ENCODE data around the gene ZER1. TPM values are rescaled to one million over a fixed set of nuclear protein-coding genes. Genes with fewer than 3 reads are reported as not detected.

Gene ZER1
- total RNA-seq, 1 donor from 2014 or later, result 14.7 TPM

GRCh38 chr9:128714586-128715435, 56.9 kb downstream of the ZER1 start:
- no peaks in the 10 kb centered on the region for H3K4me1 ChIP-seq
- H3K4me3 ChIP-seq, result no peak overlapping the region
- H3K9me3 Mint-ChIP-seq, result no peaks in the 10 kb centered on the region
- no peaks in the 10 kb centered on the region for H3K27me3 ChIP-seq
- no peak overlapping the region for H2AFZ ChIP-seq (replicated peaks)
- H3K4me3 Mint-ChIP-seq, result no peak overlapping the region
- H3K9ac ChIP-seq, result no peak overlapping the region
- H4K20me1 ChIP-seq (ENCODE audit: low read depth), result no peaks in the 10 kb centered on the region
- no peaks in the 10 kb centered on the region for H3K9me3 ChIP-seq (ENCODE audit: low read depth)
- no peak overlapping the region for H3K27ac Mint-ChIP-seq
- H3K27me3 Mint-ChIP-seq (ENCODE audit: insufficient read depth, low read depth), result no peaks in the 10 kb centered on the region
- no peak overlapping the region for H3K27ac ChIP-seq
- H3K4me1 Mint-ChIP-seq, result no peaks in the 10 kb centered on the region
- H3K4me2 ChIP-seq, result no peak overlapping the region
- no peaks in the 10 kb centered on the region for H3K79me2 ChIP-seq (ENCODE audit: low read depth)
- TF ChIP-seq CTCF (IDR thresholded peaks at IDR 0.05) (no peak), EZH2 (IDR thresholded peaks at IDR 0.05) (no peak), EZH2phosphoT487 (IDR thresholded peaks at IDR 0.05) (no peak)
- H3K36me3 ChIP-seq, result no peaks in the 10 kb centered on the region
- H3K36me3 Mint-ChIP-seq, result peaks cover 10% of the 10 kb centered on the region
- DNase-seq (ENCODE audit: low spot score), result no peak
- H3F3A ChIP-seq (ENCODE audit: low read depth), result no peaks in the 10 kb centered on the region

- H3K79me2 ChIP-seq (ENCODE audit: low read depth), result no peaks in the 10 kb centered on the region
- H3K27me3 ChIP-seq, result no peaks in the 10 kb centered on the region
- H3K4me3 ChIP-seq, result no peak overlapping the region
- Mint-ChIP-seq H3K4me3 (no peak overlapping the region), H3K36me3 (peaks cover 10% of the 10 kb centered on the region), H3K27me3 (ENCODE audit: insufficient read depth, low read depth) (no peaks in the 10 kb centered on the region), H3K9me3 (no peaks in the 10 kb centered on the region), H3K27ac (no peak overlapping the region), H3K4me1 (no peaks in the 10 kb centered on the region)
- H3K9ac ChIP-seq, result no peak overlapping the region
- no peaks in the 10 kb centered on the region for H3K9me3 ChIP-seq (ENCODE audit: low read depth)
- no peaks in the 10 kb centered on the region for H4K20me1 ChIP-seq (ENCODE audit: low read depth)
- H3K27ac ChIP-seq, result no peak overlapping the region
- DNase-seq (ENCODE audit: low spot score), result no peak
- H2AFZ ChIP-seq (replicated peaks), result no peak overlapping the region
- H3K4me1 ChIP-seq, result no peaks in the 10 kb centered on the region
- H3F3A ChIP-seq (ENCODE audit: low read depth), result no peaks in the 10 kb centered on the region
- H3K36me3 ChIP-seq, result no peaks in the 10 kb centered on the region
- TF ChIP-seq CTCF (IDR thresholded peaks at IDR 0.05) (no peak), EZH2phosphoT487 (IDR thresholded peaks at IDR 0.05) (no peak), EZH2 (IDR thresholded peaks at IDR 0.05) (no peak)
- H3K4me2 ChIP-seq, result no peak overlapping the region
Observed at GRCh38 chr9:128713941-128714573, 57.7 kb downstream of the ZER1 start.

- no peak overlapping the region for H3K27ac Mint-ChIP-seq
- Histone ChIP-seq H3K9ac (no peak overlapping the region), H3K36me3 (no peaks in the 10 kb centered on the region), H4K20me1 (ENCODE audit: low read depth) (no peaks in the 10 kb centered on the region), H3K4me3 (no peak overlapping the region), H3K79me2 (ENCODE audit: low read depth) (no peaks in the 10 kb centered on the region), H3K9me3 (ENCODE audit: low read depth) (no peaks in the 10 kb centered on the region), H3K4me2 (no peak overlapping the region), H3K27ac (no peak overlapping the region), H2AFZ (replicated peaks) (no peak overlapping the region), H3K4me1 (no peaks in the 10 kb centered on the region), H3F3A (ENCODE audit: low read depth) (no peaks in the 10 kb centered on the region), H3K27me3 (no peaks in the 10 kb centered on the region)
- H3K27me3 Mint-ChIP-seq (ENCODE audit: insufficient read depth, low read depth), result no peaks in the 10 kb centered on the region
- H3K9me3 Mint-ChIP-seq, result no peaks in the 10 kb centered on the region
- TF ChIP-seq CTCF (IDR thresholded peaks at IDR 0.05), result no peak
- H3K4me1 Mint-ChIP-seq, result no peaks in the 10 kb centered on the region
- DNase-seq (ENCODE audit: low spot score), result no peak
- H3K36me3 Mint-ChIP-seq, result peaks cover 10% of the 10 kb centered on the region
- H3K4me3 Mint-ChIP-seq, result no peak overlapping the region
Observed at GRCh38 chr9:128713411-128713780, 58.3 kb downstream of the ZER1 start.

Data from neural progenitor cell (in vitro differentiated cells).